Posterior cingulate gyrus (tissue), 11 donors: ENCODE results near the gene DLGAP5.

Source experiments
- DNase-seq, 10 donors: peaks; one replicate each; pipeline versions ENCODE4 v3.0.0 to v3.0.0-alpha.2; 2020 to 2021; ENCODE audit warnings: mixed read lengths in 3 of 10
- intact Hi-C: fragments of 100-400 bp; cut with DNase I; formaldehyde crosslinking; loops from one replicate; pipeline ENCODE4 v1.15.1; 2023

The DLGAP5 gene

GRCh38 chr14:55130196-55130550, 61.2 kb downstream of the DLGAP5 start:
- DNase-seq = no peak
- intact Hi-C loops = no loop called here

- intact Hi-C loops = no loop called here
- peak in 5 of 10 donors; percentile 21 to 88 (median 75) for DNase-seq
Observed at GRCh38 chr14:55129428-55130195, 61.8 kb downstream of the DLGAP5 start.

- intact Hi-C loops = no loop called here
- DNase-seq = peak in 2 of 10 donors; percentile 33 to 81
Observed at GRCh38 chr14:55129086-55129427, 62.3 kb downstream of the DLGAP5 start, which contains the start of gene LGALS3. Gene LGALS3, plus strand, starts transcription at chr14:55129252. Its CDS starts 8,122 bp downstream, at chr14:55137374.

GRCh38 chr14:55128386-55129085, 62.8 kb downstream of the DLGAP5 start:
- intact Hi-C loops = no loop called here
- no peak for DNase-seq

GRCh38 chr14:55127460-55127951, 63.9 kb downstream of the DLGAP5 start:
- DNase-seq = no peak
- intact Hi-C loops = no loop called here

GRCh38 chr14:55126932-55127459, 64.4 kb downstream of the DLGAP5 start:
- no peak for DNase-seq
- intact Hi-C loops = no loop called here

GRCh38 chr14:55126034-55126433, 65.4 kb downstream of the DLGAP5 start:
- DNase-seq = no peak
- intact Hi-C loops = no loop called here

- DNase-seq = no peak
Observed at GRCh38 chr14:55125403-55125802, 66.0 kb downstream of the DLGAP5 start.

GRCh38 chr14:55124774-55125386, 66.5 kb downstream of the DLGAP5 start:
- no peak for DNase-seq
- intact Hi-C loops = no loop called here

More at GRCh38 chr14:55125403-55125802, 66.0 kb downstream of the DLGAP5 start:
- intact Hi-C loops = no loop called here

GRCh38 chr14:55123852-55124639, 67.3 kb downstream of the DLGAP5 start:
- intact Hi-C loops = no loop called here
- DNase-seq = no peak

- peak in 2 of 10 donors; percentile 18 to 72 for DNase-seq
- intact Hi-C loops = no loop called here
Observed at GRCh38 chr14:55123101-55123500, 68.3 kb downstream of the DLGAP5 start.

GRCh38 chr14:55122440-55122986, 68.9 kb downstream of the DLGAP5 start:
- no peak for DNase-seq
- intact Hi-C loops = no loop called here

- DNase-seq = no peak
- intact Hi-C loops = no loop called here
Observed at GRCh38 chr14:55121628-55122439, 69.6 kb downstream of the DLGAP5 start.

- DNase-seq = no peak
- intact Hi-C loops = no loop called here
Observed at GRCh38 chr14:55120571-55121495, 70.6 kb downstream of the DLGAP5 start.

- no peak for DNase-seq
- intact Hi-C loops = no loop called here
Observed at GRCh38 chr14:55118761-55119160, 72.6 kb downstream of the DLGAP5 start.

GRCh38 chr14:55117803-55118441, 73.5 kb downstream of the DLGAP5 start:
- intact Hi-C loops = no loop called here
- no peak for DNase-seq

GRCh38 chr14:55116246-55117030, 74.9 kb downstream of the DLGAP5 start:
- intact Hi-C loops = no loop called here
- no peak for DNase-seq
